Jurkat, Clone E6-1 (cell line): Measurements from ENCODE around the gene TGM4.

Experiments
- DNase-seq: peaks from one replicate; pipeline ENCODE4 v3.0.0-alpha.2; 2011; ENCODE audit warnings: low read depth, low spot score
- H3K4me3 ChIP-seq: 2 replicates; pipeline ENCODE4 v1.5.1; 2011; ENCODE audit warnings: mild to moderate bottlenecking, low read length, control low read depth, moderate library complexity

TGM4 gene

GRCh38 chr3:44875596-44875995, 1.2 kb downstream of the TGM4 start:
- DNase-seq = no peak
- H3K4me3 ChIP-seq = no peak overlapping the region

GRCh38 chr3:44877333-44877732, 2.9 kb downstream of the TGM4 start:
- H3K4me3 ChIP-seq = no peak overlapping the region
- DNase-seq = no peak

DNA sequence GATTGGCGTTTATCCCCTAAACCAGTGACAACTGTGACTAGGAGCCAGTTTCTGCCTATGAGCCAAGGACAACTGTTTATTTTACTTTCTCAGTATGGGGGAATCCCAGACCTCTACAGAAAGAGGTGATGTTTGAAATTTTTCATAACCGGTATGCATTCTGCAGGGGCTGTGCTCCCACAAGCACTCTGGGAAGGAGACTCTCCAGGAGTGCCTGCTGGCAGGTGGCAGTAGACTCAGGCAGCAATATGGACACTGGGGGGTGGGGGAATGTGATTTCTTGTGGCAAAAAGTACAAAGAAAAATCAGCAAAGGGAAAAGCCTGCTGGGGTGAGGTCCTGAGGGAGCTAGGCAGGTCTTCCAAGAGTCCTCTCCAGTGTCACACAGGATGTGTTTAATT, 5.9 kb downstream of the TGM4 start:
- H3K4me3 ChIP-seq = no peak overlapping the region
- DNase-seq = no peak

GRCh38 chr3:44883213-44883955, 9.0 kb downstream of the TGM4 start:
- no peak overlapping the region for H3K4me3 ChIP-seq
- no peak for DNase-seq

- H3K4me3 ChIP-seq = no peak overlapping the region
Observed at GRCh38 chr3:44883999-44884431, 9.6 kb downstream of the TGM4 start.

DNA sequence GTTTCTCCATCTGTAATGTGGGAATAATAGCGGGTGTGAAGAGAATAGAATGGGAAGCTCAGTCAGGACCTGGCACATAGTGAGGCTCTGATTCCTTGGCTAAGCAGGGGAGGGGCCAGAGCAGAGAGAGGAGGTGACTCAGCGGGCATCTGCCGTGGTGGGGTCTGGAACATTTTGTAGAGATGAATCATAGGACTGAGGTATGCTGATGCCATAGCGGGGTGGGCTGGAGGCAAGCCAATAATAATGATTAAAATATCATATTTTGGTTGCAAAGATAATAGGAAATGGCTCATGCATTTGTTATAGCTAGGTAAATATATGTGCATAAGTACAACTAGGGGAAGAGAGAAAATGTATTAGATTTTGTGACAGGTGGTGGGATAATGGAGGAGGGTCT, 11.2 kb downstream of the TGM4 start:
- no peak for DNase-seq

More at GRCh38 chr3:44883999-44884431, 9.6 kb downstream of the TGM4 start:
- DNase-seq = no peak

GRCh38 chr3:44886561-44886960, 12.2 kb downstream of the TGM4 start:
- no peak for DNase-seq
- H3K4me3 ChIP-seq = no peak overlapping the region

More for the DNA sequence above, 11.2 kb downstream of the TGM4 start:
- no peak overlapping the region for H3K4me3 ChIP-seq

DNA sequence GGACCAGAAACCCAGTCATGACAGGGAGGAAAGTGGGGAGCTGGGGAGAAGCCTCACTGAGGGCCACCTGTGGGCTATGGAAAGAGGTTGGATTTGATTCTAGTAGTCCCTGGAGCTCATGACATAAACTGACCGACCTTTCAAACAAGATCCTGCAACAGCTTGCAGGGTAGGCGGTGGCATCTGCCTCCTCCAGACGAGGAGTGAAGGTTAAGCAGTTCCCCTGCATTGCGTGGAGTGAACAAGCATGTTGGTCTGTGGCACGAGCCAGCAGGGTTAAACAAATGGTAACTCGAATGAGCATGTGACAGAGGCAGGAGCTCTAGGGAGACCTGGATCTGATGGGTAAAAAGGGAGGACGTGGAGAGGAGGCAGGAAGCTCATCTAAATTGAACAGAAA, 12.7 kb downstream of the TGM4 start:
- no peak for DNase-seq
- H3K4me3 ChIP-seq = no peak overlapping the region

GRCh38 chr3:44890258-44890657, 15.8 kb downstream of the TGM4 start:
- DNase-seq = no peak

DNA sequence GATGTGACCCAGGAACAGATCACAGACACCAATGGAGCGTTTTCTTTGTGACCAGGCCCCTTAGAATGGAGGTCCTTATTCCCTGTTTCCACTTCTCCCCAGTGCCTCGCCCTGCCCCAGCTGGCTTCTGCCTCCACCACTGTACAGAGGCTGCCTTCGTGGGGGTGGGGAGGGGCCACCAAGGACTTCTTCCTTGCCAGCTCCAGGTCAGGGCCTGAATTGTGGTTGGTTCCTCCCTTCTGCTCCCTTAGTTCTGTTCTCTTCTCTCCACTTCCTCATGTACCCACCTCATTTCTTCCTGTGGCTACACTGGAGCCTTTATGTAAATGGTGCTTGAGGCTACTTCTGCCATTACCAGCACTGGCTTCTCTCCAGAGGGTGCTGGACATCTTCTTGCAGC, 16.4 kb downstream of the TGM4 start:
- no peak for DNase-seq
- no peak overlapping the region for H3K4me3 ChIP-seq

More at GRCh38 chr3:44890258-44890657, 15.8 kb downstream of the TGM4 start:
- H3K4me3 ChIP-seq = no peak overlapping the region

- H3K4me3 ChIP-seq = no peak overlapping the region
- DNase-seq = no peak
Observed at GRCh38 chr3:44892689-44893088, 18.3 kb downstream of the TGM4 start.

GRCh38 chr3:44893097-44893496, 18.7 kb downstream of the TGM4 start:
- H3K4me3 ChIP-seq = no peak overlapping the region
- DNase-seq = no peak

DNA sequence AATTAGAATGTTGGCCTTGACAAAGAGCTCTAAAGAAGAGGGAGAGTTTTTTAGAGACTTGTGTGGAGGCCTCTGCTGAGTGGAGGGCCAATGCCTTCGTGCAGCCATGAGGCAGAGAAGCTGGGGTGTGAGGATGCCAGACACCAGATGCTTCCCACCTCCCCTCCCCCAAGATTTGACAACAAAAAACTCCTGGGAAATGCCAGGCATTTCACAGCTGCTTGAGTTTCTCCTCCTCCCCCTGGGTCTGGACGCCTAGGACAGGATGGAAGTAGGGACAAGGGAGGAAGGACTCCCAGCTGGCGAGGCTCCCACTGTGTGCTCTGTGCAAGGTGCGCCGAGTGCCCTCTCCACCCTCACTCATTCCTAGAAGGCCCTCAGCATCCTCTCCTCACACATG, 20.1 kb downstream of the TGM4 start:
- H3K4me3 ChIP-seq = no peak overlapping the region
- no peak for DNase-seq

DNA sequence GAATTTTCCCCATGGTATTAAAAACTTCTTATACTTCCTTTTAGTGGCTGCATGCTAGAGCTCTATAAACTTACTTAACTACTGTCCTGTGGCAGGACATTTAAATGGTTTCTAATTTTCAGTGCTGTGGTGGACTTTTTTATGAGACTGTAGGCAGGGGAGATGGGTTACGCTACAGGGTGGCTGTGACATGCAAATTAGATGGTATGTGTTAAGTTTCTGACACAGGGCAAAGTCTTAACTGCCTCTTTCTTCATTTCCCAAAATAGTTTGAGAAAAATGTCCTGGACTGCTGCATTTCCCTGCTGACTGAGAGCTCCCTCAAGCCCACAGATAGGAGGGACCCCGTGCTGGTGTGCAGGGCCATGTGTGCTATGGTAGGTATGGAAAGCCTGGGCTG, 22.0 kb downstream of the TGM4 start:
- DNase-seq = no peak
- no peak overlapping the region for H3K4me3 ChIP-seq

DNA sequence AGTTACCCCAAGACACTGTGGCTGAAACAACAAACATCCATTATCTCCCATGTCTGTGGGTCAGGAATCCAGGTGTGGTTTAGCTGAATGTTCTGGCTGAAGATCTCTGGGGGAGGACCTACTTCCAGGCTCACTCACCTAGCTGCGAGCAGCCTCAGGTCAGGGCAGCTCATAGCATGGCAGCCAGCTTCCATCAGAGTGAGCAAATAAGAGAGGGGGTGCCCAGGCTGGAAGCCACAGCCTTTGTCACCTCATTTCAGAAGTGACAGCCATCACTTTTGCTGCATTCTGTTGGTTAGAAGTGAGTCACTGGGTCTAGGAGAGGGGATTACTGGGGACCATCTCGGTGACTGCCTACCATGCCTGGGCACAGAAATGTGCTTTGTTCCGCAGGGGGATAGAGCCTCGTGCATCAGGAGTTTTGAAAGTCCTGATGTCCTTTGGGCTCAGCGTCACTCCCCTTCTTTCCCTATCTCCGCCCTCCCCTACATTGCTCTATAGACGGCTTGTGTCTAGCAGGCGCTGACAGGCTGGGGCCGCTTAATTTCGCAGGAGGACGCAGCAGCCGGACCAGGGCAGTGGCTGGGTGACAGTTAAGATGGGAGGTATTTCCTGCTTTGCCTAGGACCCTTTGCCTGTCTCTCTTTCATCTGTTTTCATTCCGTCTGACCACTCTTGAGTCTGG, 25.4 kb downstream of the TGM4 start:
- no peak for DNase-seq
- H3K4me3 ChIP-seq = no peak overlapping the region

DNA sequence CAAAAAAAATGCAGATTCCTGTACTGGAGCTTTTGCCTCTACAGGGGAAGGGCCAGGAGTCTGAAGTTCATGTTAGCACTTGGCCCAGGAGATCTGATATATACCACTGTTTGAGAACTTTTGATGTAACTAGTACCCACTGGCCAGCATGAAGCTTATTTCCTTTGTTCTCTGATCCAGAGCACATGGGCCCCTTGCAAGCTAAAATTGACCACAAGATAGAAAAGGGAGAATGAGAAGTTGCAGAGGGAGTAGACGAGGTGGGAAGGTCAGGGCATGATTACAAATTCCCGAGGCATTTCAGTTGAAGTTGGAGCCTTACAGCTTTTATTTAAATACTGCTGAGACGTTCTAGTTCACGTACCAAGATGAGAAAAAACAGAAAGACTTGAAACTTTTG, 28.2 kb downstream of the TGM4 start:
- no peak overlapping the region for H3K4me3 ChIP-seq
- DNase-seq = no peak

GRCh38 chr3:44903314-44903713, 28.9 kb downstream of the TGM4 start:
- no peak for DNase-seq
- H3K4me3 ChIP-seq = no peak overlapping the region

DNA sequence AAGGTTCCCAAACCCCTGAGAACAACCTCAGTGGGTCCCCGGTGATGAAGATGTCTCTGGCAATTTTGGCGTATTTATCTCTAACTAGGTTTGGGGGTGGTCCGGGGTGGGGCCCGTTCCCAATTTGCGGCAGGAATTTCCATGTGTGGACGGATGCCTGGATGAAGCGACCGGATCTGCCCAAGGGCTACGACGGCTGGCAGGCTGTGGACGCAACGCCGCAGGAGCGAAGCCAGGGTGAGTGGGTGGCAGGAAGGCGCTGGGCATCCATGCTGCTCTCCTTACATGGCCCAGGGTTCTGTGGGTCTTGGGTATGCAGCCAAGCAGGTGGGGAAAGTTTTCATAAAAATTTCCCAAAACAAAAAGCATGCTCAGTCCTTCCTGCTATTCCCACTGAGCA, 29.3 kb downstream of the TGM4 start:
- DNase-seq = no peak
- H3K4me3 ChIP-seq = no peak overlapping the region

DNA sequence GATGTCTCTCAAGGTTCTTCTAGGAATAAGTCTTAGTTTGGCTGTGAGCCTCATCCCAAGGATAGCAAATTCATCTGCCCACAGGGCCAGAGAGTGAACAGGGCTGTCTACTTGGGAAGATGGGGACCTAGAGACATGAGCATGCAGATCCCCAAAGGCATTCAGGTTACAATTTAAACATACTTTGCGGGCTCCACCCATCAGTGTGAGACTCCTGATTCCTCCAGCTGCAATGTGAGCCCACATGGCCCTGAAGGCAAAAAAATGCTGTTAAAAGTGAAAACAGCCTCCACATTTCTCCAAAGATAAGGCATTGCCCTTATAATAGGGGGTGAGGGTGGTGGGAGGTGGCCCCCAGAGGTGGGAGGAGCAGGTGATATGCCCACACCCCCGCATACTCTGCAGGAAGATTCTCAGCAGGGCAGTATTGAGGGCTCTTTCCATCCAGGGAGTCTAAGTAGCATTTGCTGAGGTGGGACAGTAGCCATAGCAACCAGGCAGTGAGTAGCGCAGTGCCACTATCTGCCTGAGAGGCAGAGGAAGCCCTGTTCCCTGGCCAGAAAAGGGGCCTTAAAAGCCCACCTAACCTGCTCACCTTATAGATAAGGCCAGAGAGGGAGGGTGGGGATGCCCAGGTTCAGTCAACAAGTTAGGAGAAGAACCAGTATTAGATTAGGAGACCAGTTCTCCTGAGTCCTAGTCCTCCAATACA, 31.2 kb downstream of the TGM4 start:
- DNase-seq = no peak
- H3K4me3 ChIP-seq = no peak overlapping the region

DNA sequence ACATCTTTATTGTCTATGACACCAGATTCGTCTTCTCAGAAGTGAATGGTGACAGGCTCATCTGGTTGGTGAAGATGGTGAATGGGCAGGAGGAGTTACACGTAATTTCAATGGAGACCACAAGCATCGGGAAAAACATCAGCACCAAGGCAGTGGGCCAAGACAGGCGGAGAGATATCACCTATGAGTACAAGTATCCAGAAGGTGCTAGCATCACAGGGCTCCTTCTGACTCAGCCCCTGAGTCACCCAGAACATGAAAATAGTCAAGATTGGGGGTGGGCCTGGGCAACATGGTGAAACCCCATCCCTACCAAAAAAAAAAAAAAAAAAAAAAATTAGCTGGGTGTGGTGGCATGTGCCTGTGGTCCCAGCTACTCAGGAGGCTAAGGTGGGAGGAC, 32.6 kb downstream of the TGM4 start:
- no peak overlapping the region for H3K4me3 ChIP-seq
- no peak for DNase-seq
